Central memory CD8-positive, alpha-beta T cell (primary cell): ENCODE measurements around the gene TRAK2.
"Not testable (repeated sequence)": the region's sequence is repeated elsewhere in the genome, so short reads cannot be mapped to it uniquely, and the experiment has no call there.

Source experiments
- ATAC-seq: fragments of 150-1000 bp; cut with Tn5 transposase; replicated peaks from 2 replicates; pipeline ENCODE4 v1.10.0; 2022; ENCODE audit warnings: mild to moderate bottlenecking, moderate FRiP score, moderate number of reproducible peaks; ENCODE audit not compliant: poor library complexity, severe bottlenecking; ENCODE audit errors: extremely low read depth
- DNase-seq, 2 donors: peaks; one replicate each; pipeline ENCODE4 v3.0.0; 2021; ENCODE audit warnings: low spot score in 2 of 2
- H3K27ac Mint-ChIP-seq: one replicate; pipeline ENCODE4 v1.8.0; 2022; ENCODE audit warnings: low read depth, mild to moderate bottlenecking, moderate library complexity, mixed read lengths
- H3K27me3 Mint-ChIP-seq: one replicate; pipeline ENCODE4 v1.8.0; 2022; ENCODE audit warnings: mixed read lengths
- H3K36me3 Mint-ChIP-seq: one replicate; pipeline ENCODE4 v1.8.0; 2022; ENCODE audit warnings: mild to moderate bottlenecking, moderate library complexity, mixed read lengths; ENCODE audit not compliant: insufficient read depth
- H3K4me1 Mint-ChIP-seq: one replicate; pipeline ENCODE4 v1.8.0; 2022; ENCODE audit warnings: mixed read lengths
- H3K4me3 Mint-ChIP-seq: one replicate; pipeline ENCODE4 v1.8.0; 2022; ENCODE audit warnings: mild to moderate bottlenecking, moderate library complexity, mixed read lengths
- H3K9me3 Mint-ChIP-seq: one replicate; pipeline ENCODE4 v1.8.0; 2022; ENCODE audit warnings: mixed read lengths

TRAK2 gene

GRCh38 chr2:201403880-201404279, 47.4 kb downstream of the TRAK2 start:
- ATAC-seq (no peak), DNase-seq (no peak)
- Mint-ChIP-seq H3K4me1 (peaks cover 12% of the 10 kb centered on the region), H3K36me3 (peaks cover 15% of the 10 kb centered on the region), H3K4me3 (no peak overlapping the region), H3K27me3 (no peaks in the 10 kb centered on the region), H3K27ac (no peak overlapping the region), H3K9me3 (no peaks in the 10 kb centered on the region)

- H3K36me3 Mint-ChIP-seq: peaks cover 18% of the 10 kb centered on the region
- no peaks in the 10 kb centered on the region for H3K27me3 Mint-ChIP-seq
- no peak overlapping the region for H3K4me3 Mint-ChIP-seq
- H3K27ac Mint-ChIP-seq: no peak overlapping the region
- no peak for ATAC-seq
- no peak for DNase-seq
- peaks cover 12% of the 10 kb centered on the region for H3K4me1 Mint-ChIP-seq
- H3K9me3 Mint-ChIP-seq: no peaks in the 10 kb centered on the region
These were observed 48.4 kb downstream of the TRAK2 start for GRCh38 chr2:201402651-201403562.

GRCh38 chr2:201401815-201402214, 49.4 kb downstream of the TRAK2 start:
- H3K9me3 Mint-ChIP-seq: no peaks in the 10 kb centered on the region
- no peak for DNase-seq
- peaks cover 21% of the 10 kb centered on the region for H3K36me3 Mint-ChIP-seq
- H3K27me3 Mint-ChIP-seq: no peaks in the 10 kb centered on the region
- no peak overlapping the region for H3K4me3 Mint-ChIP-seq
- peaks cover 12% of the 10 kb centered on the region for H3K4me1 Mint-ChIP-seq
- no peak overlapping the region for H3K27ac Mint-ChIP-seq
- no peak for ATAC-seq

GRCh38 chr2:201396595-201396994, 54.7 kb downstream of the TRAK2 start:
- Mint-ChIP-seq H3K4me3 (no peak overlapping the region), H3K9me3 (no peaks in the 10 kb centered on the region), H3K36me3 (peaks cover 37% of the 10 kb centered on the region), H3K27me3 (no peaks in the 10 kb centered on the region), H3K27ac (no peak overlapping the region), H3K4me1 (peaks cover 4% of the 10 kb centered on the region)
- DNase-seq (no peak), ATAC-seq (no peak)

GRCh38 chr2:201383136-201383535, 68.1 kb downstream of the TRAK2 start:
- DNase-seq: no peak
- ATAC-seq: no peak
- Mint-ChIP-seq H3K27me3 (no peaks in the 10 kb centered on the region), H3K27ac (no peak overlapping the region), H3K4me1 (no peaks in the 10 kb centered on the region), H3K4me3 (no peak overlapping the region), H3K9me3 (no peaks in the 10 kb centered on the region), H3K36me3 (peaks cover 37% of the 10 kb centered on the region)

GRCh38 chr2:201378496-201379397, 72.5 kb downstream of the TRAK2 start:
- H3K9me3 Mint-ChIP-seq: no peaks in the 10 kb centered on the region
- no peaks in the 10 kb centered on the region for H3K27me3 Mint-ChIP-seq
- peaks cover 13% of the 10 kb centered on the region for H3K36me3 Mint-ChIP-seq
- no peak for ATAC-seq
- DNase-seq: no peak
- H3K27ac Mint-ChIP-seq: peak overlapping the region; percentile 69
- H3K4me3 Mint-ChIP-seq: no peak overlapping the region
- H3K4me1 Mint-ChIP-seq: no peaks in the 10 kb centered on the region

GRCh38 chr2:201377218-201377617, 74.0 kb downstream of the TRAK2 start:
- no peak overlapping the region for H3K27ac Mint-ChIP-seq
- no peak overlapping the region for H3K4me3 Mint-ChIP-seq
- peaks cover 7% of the 10 kb centered on the region for H3K4me1 Mint-ChIP-seq
- H3K9me3 Mint-ChIP-seq: no peaks in the 10 kb centered on the region
- ATAC-seq (no peak), DNase-seq (no peak)
- H3K27me3 Mint-ChIP-seq: no peaks in the 10 kb centered on the region
- peaks cover 6% of the 10 kb centered on the region for H3K36me3 Mint-ChIP-seq

GRCh38 chr2:201369775-201370174, 81.5 kb downstream of the TRAK2 start:
- Mint-ChIP-seq H3K9me3 (no peaks in the 10 kb centered on the region), H3K36me3 (peaks cover 5% of the 10 kb centered on the region), H3K27me3 (no peaks in the 10 kb centered on the region), H3K4me3 (no peak overlapping the region), H3K4me1 (peaks cover 16% of the 10 kb centered on the region), H3K27ac (no peak overlapping the region)
- DNase-seq: no peak
- ATAC-seq: no peak

GRCh38 chr2:201369318-201369717, 81.9 kb downstream of the TRAK2 start:
- not testable (repeated sequence) for H3K36me3 Mint-ChIP-seq, H3K9me3 Mint-ChIP-seq, H3K27ac Mint-ChIP-seq, ATAC-seq, H3K27me3 Mint-ChIP-seq, DNase-seq, H3K4me3 Mint-ChIP-seq
- peaks cover 18% of the 10 kb centered on the region for H3K4me1 Mint-ChIP-seq

GRCh38 chr2:201366146-201366545, 85.1 kb downstream of the TRAK2 start:
- Mint-ChIP-seq H3K27me3 (no peaks in the 10 kb centered on the region), H3K4me1 (peaks cover 18% of the 10 kb centered on the region), H3K36me3 (peaks cover 2% of the 10 kb centered on the region), H3K4me3 (no peak overlapping the region), H3K9me3 (no peaks in the 10 kb centered on the region), H3K27ac (no peak overlapping the region)
- ATAC-seq (no peak), DNase-seq (no peak)

- Mint-ChIP-seq H3K36me3 (no peaks in the 10 kb centered on the region), H3K27me3 (no peaks in the 10 kb centered on the region), H3K4me1 (peaks cover 13% of the 10 kb centered on the region), H3K27ac (no peak overlapping the region), H3K4me3 (no peak overlapping the region), H3K9me3 (no peaks in the 10 kb centered on the region)
- peak; percentile 70 for ATAC-seq
- DNase-seq: no peak
These were observed 87.2 kb downstream of the TRAK2 start for GRCh38 chr2:201363857-201364560.

- ATAC-seq (no peak), DNase-seq (no peak)
- Mint-ChIP-seq H3K4me3 (no peak overlapping the region), H3K27ac (no peak overlapping the region), H3K9me3 (no peaks in the 10 kb centered on the region), H3K36me3 (no peaks in the 10 kb centered on the region), H3K27me3 (no peaks in the 10 kb centered on the region), H3K4me1 (peaks cover 13% of the 10 kb centered on the region)
These were observed 88.9 kb downstream of the TRAK2 start for GRCh38 chr2:201362396-201362795.
